Activated CD4-positive, alpha-beta T cell treated with anti-CD3 and anti-CD28 coated beads, Interleukin-2, amount 10 ng/mL, durations not matched to agents 24 days and 14 days (primary cell): ENCODE measurements around the gene DGKG. TPM values are rescaled to one million over a fixed set of nuclear protein-coding genes. Genes with fewer than 3 reads are reported as not detected.

Experiments used
- DNase-seq: peaks from one replicate; pipeline ENCODE4 v3.0.0; 2022
- H3K27ac Mint-ChIP-seq: one replicate; pipeline ENCODE4 v1.8.0; 2022; ENCODE audit warnings: mild to moderate bottlenecking, mixed read lengths
- H3K27me3 Mint-ChIP-seq: one replicate; pipeline ENCODE4 v1.8.0; 2022; ENCODE audit warnings: mixed read lengths
- H3K36me3 Mint-ChIP-seq: one replicate; pipeline ENCODE4 v1.8.0; 2022; ENCODE audit warnings: low read depth, mild to moderate bottlenecking, mixed read lengths
- H3K4me1 Mint-ChIP-seq: one replicate; pipeline ENCODE4 v1.8.0; 2021; ENCODE audit warnings: mixed read lengths
- H3K4me3 Mint-ChIP-seq: one replicate; pipeline ENCODE4 v1.8.0; 2022; ENCODE audit warnings: mild to moderate bottlenecking, moderate library complexity, mixed read lengths
- H3K9me3 Mint-ChIP-seq: one replicate; pipeline ENCODE4 v1.8.0; 2021; ENCODE audit warnings: mixed read lengths
- intact Hi-C: fragments of 100-400 bp; cut with micrococcal nuclease; formaldehyde crosslinking; loops from one replicate; pipeline ENCODE4 v1.15.1; 2023
- total RNA-seq: library from RNA; stranded (reverse); gene quantifications from 2 replicates; pipeline ENCODE4 v1.2.3, GENCODE V29; 2022

Gene DGKG
- total RNA-seq, 1 donor from 2014 or later = 0.28 TPM

DNA sequence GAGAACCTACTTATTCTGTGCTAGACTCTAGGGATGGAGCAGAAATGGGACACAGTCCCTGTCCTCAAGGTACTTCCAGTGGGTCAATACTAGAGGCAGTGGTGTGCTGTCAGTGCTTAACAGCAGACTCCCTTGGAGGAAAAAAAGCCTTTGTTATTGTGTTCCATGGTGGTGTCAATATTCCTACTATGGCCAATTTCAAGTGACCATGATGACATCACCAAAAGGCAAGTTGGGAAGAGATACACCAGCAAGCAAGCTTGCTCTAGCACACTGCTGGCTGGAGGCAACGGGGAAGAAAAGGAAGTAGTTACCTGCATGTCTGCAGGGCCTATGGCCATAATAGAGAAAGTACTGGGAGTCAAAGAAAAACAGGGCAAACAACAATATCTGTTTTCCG, 163.6 kb downstream of the DGKG start:
- no peaks in the 10 kb centered on the region for H3K4me1 Mint-ChIP-seq
- intact Hi-C loops = no loop called here

GRCh38 chr3:186194451-186194811, 167.6 kb downstream of the DGKG start:
- Mint-ChIP-seq H3K27me3 (peaks cover 50% of the 10 kb centered on the region), H3K9me3 (no peaks in the 10 kb centered on the region), H3K4me1 (no peaks in the 10 kb centered on the region), H3K4me3 (no peak overlapping the region), H3K36me3 (no peaks in the 10 kb centered on the region), H3K27ac (no peak overlapping the region)
- intact Hi-C loops = no loop called here
- no peak for DNase-seq

More for the DNA sequence above, 163.6 kb downstream of the DGKG start:
- Mint-ChIP-seq H3K27me3 (peaks cover 28% of the 10 kb centered on the region), H3K27ac (no peak overlapping the region), H3K36me3 (no peaks in the 10 kb centered on the region), H3K9me3 (no peaks in the 10 kb centered on the region), H3K4me3 (no peak overlapping the region)
- no peak for DNase-seq

DNA sequence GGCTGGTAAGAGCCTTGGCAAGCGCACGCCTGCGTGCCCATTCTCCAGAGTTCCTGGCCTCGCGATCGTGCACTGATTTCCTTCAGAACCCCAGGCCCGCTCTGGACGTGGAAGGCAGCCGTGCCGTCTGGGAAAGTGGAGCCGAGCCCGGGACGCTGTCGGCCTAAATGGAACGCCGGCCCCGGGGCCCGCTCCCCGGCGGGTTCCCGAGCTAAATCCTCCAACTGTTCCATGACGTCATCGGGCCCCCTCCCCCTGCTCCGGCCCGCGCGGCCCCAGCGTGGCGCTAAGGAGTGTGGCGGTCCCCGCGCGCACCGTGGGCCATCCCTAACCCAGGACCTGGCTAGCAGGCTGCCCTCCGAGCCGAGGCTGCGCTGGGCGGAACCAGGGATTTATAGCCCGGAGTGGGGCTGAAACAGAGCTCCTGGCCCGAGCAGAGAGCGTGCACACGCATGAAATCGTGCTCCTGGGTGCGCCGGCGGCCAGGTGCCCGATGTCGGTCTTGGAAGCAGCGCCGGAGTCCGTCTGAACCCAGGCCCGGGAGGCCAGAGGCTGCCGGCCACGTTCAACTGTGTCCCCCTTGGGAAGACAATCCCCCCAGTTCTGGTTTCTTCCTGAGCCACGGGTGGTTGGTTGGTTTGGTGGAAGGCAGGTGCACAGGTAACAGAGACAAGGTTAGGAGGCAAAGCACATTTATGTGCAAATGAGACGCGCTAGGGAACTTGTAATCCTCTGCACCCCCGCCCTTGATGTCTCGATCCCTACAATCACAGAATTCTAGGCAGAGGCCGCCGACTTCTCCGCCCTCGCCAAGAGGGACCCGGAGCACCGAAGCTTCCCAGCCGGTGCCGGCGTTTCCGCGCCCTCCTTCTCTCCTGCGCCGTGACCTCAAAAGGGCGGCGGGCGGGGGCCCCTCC, 168.2 kb downstream of the DGKG start:
- peaks cover 53% of the 10 kb centered on the region for H3K27me3 Mint-ChIP-seq

GRCh38 chr3:186192823-186193222, 169.2 kb downstream of the DGKG start:
- H3K4me3 Mint-ChIP-seq = no peak overlapping the region
- no peaks in the 10 kb centered on the region for H3K4me1 Mint-ChIP-seq
- H3K36me3 Mint-ChIP-seq = no peaks in the 10 kb centered on the region
- no peaks in the 10 kb centered on the region for H3K9me3 Mint-ChIP-seq
- peaks cover 56% of the 10 kb centered on the region for H3K27me3 Mint-ChIP-seq
- no peak for DNase-seq
- H3K27ac Mint-ChIP-seq = no peak overlapping the region
- intact Hi-C loops = no loop called here

More for the DNA sequence above, 168.2 kb downstream of the DGKG start:
- no peak for DNase-seq
- H3K9me3 Mint-ChIP-seq = no peaks in the 10 kb centered on the region
- no peaks in the 10 kb centered on the region for H3K36me3 Mint-ChIP-seq
- no peaks in the 10 kb centered on the region for H3K4me1 Mint-ChIP-seq
- H3K4me3 Mint-ChIP-seq = no peak overlapping the region
- no peak overlapping the region for H3K27ac Mint-ChIP-seq
- intact Hi-C loops = no loop called here

- Mint-ChIP-seq H3K9me3 (no peaks in the 10 kb centered on the region), H3K4me1 (peaks cover 12% of the 10 kb centered on the region), H3K27me3 (peaks cover 50% of the 10 kb centered on the region), H3K4me3 (no peak overlapping the region), H3K27ac (no peak overlapping the region), H3K36me3 (no peaks in the 10 kb centered on the region)
- intact Hi-C loops = no loop called here
- no peak for DNase-seq
These were observed 172.5 kb downstream of the DGKG start for GRCh38 chr3:186189492-186189891.

DNA sequence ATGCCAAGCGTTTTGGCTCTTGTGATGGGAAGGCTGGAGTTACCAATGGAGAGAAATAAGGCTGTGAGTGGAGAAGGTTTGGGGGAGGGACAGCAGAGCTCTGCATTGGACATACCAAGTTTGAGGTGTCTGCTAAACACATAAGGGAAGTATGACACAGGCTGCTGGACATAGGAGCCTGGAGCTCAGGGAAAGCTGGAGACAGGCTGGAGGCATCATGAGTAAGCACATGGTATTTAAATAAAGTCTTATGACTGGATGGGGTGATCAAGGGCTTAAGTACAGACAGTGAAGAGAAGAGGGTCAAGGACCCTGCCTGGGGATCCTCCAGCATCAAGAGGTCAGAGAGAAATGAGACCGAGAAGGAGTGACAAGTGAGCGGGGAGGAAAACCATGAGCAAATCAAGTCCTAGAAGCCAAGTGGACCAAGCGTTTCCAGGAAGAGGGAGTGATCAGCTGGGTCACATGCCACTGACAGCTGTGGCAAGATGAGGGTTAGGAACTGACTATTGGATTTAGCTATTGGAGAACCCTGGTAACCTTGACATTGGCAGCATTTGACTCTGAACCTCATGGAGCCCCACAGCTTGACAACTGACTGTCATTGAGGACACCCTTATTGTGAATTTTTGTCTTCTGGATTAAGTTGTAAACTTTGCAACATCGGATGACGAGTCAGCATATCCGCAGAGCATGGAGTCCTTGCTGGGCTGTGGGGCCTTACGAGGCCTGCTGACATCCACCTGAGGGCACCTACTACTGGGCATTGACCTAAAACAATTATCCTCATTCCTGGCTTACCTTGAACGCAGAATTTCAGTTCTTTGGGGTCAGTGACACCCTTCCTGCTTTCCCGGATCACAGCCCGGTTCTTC, 174.4 kb downstream of the DGKG start:
- Mint-ChIP-seq H3K4me1 (peaks cover 12% of the 10 kb centered on the region), H3K27me3 (peaks cover 36% of the 10 kb centered on the region), H3K9me3 (no peaks in the 10 kb centered on the region), H3K4me3 (no peak overlapping the region), H3K27ac (no peak overlapping the region), H3K36me3 (no peaks in the 10 kb centered on the region)
- intact Hi-C loops = no loop called here
- no peak for DNase-seq

GRCh38 chr3:186185194-186185787, 176.7 kb downstream of the DGKG start:
- Mint-ChIP-seq H3K27ac (no peak overlapping the region), H3K36me3 (no peaks in the 10 kb centered on the region), H3K27me3 (peaks cover 16% of the 10 kb centered on the region), H3K9me3 (no peaks in the 10 kb centered on the region), H3K4me3 (peak overlapping the region; percentile 13), H3K4me1 (peaks cover 12% of the 10 kb centered on the region)
- peak; percentile 75 for DNase-seq
- intact Hi-C loops = no loop called here

- no peak overlapping the region for H3K4me3 Mint-ChIP-seq
- peaks cover 11% of the 10 kb centered on the region for H3K27me3 Mint-ChIP-seq
- no peak overlapping the region for H3K27ac Mint-ChIP-seq
- intact Hi-C loops = no loop called here
- H3K9me3 Mint-ChIP-seq = no peaks in the 10 kb centered on the region
- no peak for DNase-seq
- H3K4me1 Mint-ChIP-seq = peaks cover 12% of the 10 kb centered on the region
- H3K36me3 Mint-ChIP-seq = no peaks in the 10 kb centered on the region
These were observed 178.0 kb downstream of the DGKG start for GRCh38 chr3:186184021-186184420.

DNA sequence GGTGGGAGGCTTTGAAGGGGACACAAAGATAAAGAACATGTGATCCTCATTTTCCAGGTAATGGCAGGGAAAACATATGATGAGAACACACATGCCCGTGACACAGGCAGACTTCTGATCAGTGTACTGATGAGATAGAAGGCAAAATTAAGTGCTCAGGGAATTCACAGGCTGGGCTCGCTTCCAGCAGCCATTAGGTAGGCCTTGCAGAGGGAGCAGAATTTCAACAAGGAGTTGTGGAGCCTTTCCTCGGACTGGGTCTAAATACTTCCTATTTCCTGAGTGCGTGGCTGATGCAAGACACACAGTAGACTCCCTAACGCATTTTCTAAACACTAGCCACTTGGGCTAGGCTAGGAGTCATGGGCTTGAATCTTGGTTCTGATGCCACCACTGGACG, 179.2 kb downstream of the DGKG start:
- Mint-ChIP-seq H3K4me1 (peaks cover 12% of the 10 kb centered on the region), H3K36me3 (no peaks in the 10 kb centered on the region), H3K27me3 (peaks cover 6% of the 10 kb centered on the region), H3K27ac (peak overlapping the region; percentile 23), H3K9me3 (no peaks in the 10 kb centered on the region), H3K4me3 (no peak overlapping the region)
- intact Hi-C loops = no loop called here
- DNase-seq = no peak

DNA sequence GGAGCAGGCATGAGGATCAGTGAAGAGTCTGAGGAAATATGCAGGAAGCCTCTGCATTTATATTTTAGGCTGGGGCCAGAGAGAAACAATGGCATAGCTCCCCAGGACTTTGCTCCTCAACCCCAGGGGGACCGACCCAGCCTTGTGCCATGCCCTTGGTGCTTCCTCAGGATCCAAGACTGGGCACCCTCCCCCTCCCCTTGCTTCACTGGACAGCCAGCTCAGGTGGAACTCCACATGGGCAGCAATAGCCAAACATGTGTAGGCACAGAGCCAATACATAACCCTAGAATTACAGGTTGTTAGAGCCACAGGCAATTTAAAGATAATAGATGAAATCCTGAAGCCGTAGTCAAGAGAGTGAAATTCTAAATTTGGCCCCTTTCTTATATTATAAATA, 180.1 kb downstream of the DGKG start:
- Mint-ChIP-seq H3K36me3 (no peaks in the 10 kb centered on the region), H3K27ac (no peak overlapping the region), H3K4me1 (peaks cover 12% of the 10 kb centered on the region), H3K4me3 (no peak overlapping the region), H3K9me3 (no peaks in the 10 kb centered on the region), H3K27me3 (peaks cover 4% of the 10 kb centered on the region)
- intact Hi-C loops = no loop called here
- no peak for DNase-seq

DNA sequence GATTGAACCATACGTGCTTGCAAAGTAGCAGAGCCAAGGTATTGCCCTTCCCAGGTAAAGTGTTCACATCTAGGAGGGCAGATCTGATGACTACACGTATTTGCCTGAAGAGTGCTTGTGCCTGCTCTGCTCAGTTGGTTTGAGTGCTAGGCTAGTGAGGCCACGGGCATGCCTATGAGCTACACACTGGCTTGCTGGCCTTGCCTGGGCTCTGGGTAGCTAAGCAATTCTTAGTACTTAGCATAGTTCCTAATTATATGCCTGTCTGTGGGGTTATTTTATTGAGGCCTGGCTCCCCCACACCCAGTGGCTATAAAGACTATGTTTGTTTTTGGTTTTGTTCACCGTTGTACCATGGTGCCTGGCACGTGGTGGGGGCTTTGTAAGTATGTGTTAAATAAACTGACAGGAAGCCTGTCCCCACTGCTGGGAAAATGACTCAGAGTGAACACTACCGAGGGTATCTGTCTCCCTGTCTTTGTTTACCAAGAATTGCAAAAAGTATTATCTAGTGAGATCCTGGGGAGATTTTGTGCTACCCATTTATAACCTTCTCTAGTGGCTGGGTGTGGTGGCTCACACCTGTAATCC, 181.0 kb downstream of the DGKG start:
- Mint-ChIP-seq H3K4me1 (peaks cover 10% of the 10 kb centered on the region), H3K27me3 (peaks cover 4% of the 10 kb centered on the region), H3K27ac (no peak overlapping the region), H3K9me3 (no peaks in the 10 kb centered on the region), H3K36me3 (no peaks in the 10 kb centered on the region), H3K4me3 (no peak overlapping the region)
- intact Hi-C loops = no loop called here
- no peak for DNase-seq

DNA sequence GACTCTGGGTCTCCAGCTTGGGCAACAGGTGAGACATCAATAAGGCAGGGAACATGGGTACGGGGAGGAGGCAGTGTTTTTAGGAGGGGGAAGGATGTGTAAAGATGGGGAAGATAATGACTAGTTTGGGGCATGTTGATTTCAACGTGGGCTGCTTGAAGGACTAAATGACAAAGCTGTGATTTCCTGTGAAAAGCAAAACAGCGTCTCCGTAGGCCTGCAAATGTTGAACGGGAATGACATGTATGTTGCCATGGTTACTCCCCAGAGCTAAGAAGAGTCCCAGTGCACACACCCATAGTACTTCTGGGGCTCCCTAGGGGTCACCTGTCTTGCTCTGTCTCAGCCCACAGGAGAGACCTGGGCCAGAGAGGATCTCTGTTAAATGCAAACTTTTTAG, 181.9 kb downstream of the DGKG start:
- H3K4me3 Mint-ChIP-seq = no peak overlapping the region
- H3K4me1 Mint-ChIP-seq = peaks cover 6% of the 10 kb centered on the region
- no peak for DNase-seq
- no peak overlapping the region for H3K27ac Mint-ChIP-seq
- intact Hi-C loops = no loop called here
- no peaks in the 10 kb centered on the region for H3K36me3 Mint-ChIP-seq
- peaks cover 7% of the 10 kb centered on the region for H3K27me3 Mint-ChIP-seq
- H3K9me3 Mint-ChIP-seq = no peaks in the 10 kb centered on the region

DNA sequence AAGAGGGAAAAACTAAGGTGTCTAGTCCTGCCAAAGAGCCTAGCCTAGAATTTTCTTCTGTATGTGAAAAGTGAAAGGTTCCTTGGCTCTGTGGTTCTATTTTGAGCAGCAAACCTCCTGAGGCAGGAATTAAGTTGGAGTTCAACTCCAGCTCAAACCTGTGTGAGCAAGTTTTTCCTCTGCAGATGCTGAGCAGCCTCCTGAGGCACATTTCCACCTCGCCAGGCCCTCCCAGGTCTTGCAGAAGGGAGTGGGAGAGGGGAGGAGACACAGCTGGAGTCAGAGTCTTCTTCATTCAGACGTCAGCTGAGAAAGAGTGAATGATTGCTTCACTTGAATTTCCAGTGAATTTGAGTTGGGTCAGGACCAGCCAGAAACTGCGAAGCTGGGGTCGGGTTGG, 183.6 kb downstream of the DGKG start:
- Mint-ChIP-seq H3K9me3 (no peaks in the 10 kb centered on the region), H3K27ac (no peak overlapping the region), H3K27me3 (peaks cover 9% of the 10 kb centered on the region), H3K4me1 (no peaks in the 10 kb centered on the region), H3K36me3 (no peaks in the 10 kb centered on the region), H3K4me3 (no peak overlapping the region)
- intact Hi-C loops = no loop called here
- DNase-seq = no peak
